ENCODE data around the gene KDELR3.

The KDELR3 gene

GRCh38 chr22:38455530-38456271, 12.2 kb upstream of the KDELR3 start:
- H3K36me3 Mint-ChIP-seq (ENCODE audit: low read depth): no peaks in the 10 kb centered on the region
- H3K4me1 Mint-ChIP-seq: peaks cover 59% of the 10 kb centered on the region
- peaks cover 60% of the 10 kb centered on the region for H3K27me3 Mint-ChIP-seq (ENCODE audit: low read depth, poor library complexity)
- no peaks in the 10 kb centered on the region for H3K9me3 Mint-ChIP-seq
- TF ChIP-seq CTCF (IDR thresholded peaks at IDR 0.05): no peak
- H3K4me3 Mint-ChIP-seq: peak overlapping the region; percentile 75
- peak; percentile 86 for DNase-seq
- no peak overlapping the region for H3K27ac Mint-ChIP-seq

GRCh38 chr22:38456272-38456835, 11.5 kb upstream of the KDELR3 start:
- TF ChIP-seq CTCF (IDR thresholded peaks at IDR 0.05): no peak
- Mint-ChIP-seq H3K27me3 (ENCODE audit: low read depth, poor library complexity) (peaks cover 56% of the 10 kb centered on the region), H3K36me3 (ENCODE audit: low read depth) (no peaks in the 10 kb centered on the region), H3K4me1 (peaks cover 66% of the 10 kb centered on the region), H3K4me3 (peak overlapping the region; percentile 75), H3K9me3 (no peaks in the 10 kb centered on the region), H3K27ac (no peak overlapping the region)
- DNase-seq: no peak

- DNase-seq: no peak
- peaks cover 73% of the 10 kb centered on the region for H3K4me1 Mint-ChIP-seq
- no peaks in the 10 kb centered on the region for H3K36me3 Mint-ChIP-seq (ENCODE audit: low read depth)
- H3K27ac Mint-ChIP-seq: peak overlapping the region; percentile 78
- TF ChIP-seq CTCF (IDR thresholded peaks at IDR 0.05): no peak
- H3K27me3 Mint-ChIP-seq (ENCODE audit: low read depth, poor library complexity): peaks cover 52% of the 10 kb centered on the region
- H3K4me3 Mint-ChIP-seq: peak overlapping the region; percentile 75
- no peaks in the 10 kb centered on the region for H3K9me3 Mint-ChIP-seq
Observed at GRCh38 chr22:38456841-38457699, 10.8 kb upstream of the KDELR3 start.

- Mint-ChIP-seq H3K9me3 (no peaks in the 10 kb centered on the region), H3K4me1 (peaks cover 77% of the 10 kb centered on the region), H3K27me3 (ENCODE audit: low read depth, poor library complexity) (peaks cover 26% of the 10 kb centered on the region), H3K36me3 (ENCODE audit: low read depth) (no peaks in the 10 kb centered on the region), H3K4me3 (peak overlapping the region; percentile 1), H3K27ac (peak overlapping the region; percentile 43)
- no peak for DNase-seq
- no peak for TF ChIP-seq CTCF (IDR thresholded peaks at IDR 0.05)
Observed at GRCh38 chr22:38460426-38460840, 7.5 kb upstream of the KDELR3 start.

- Mint-ChIP-seq H3K36me3 (ENCODE audit: low read depth) (no peaks in the 10 kb centered on the region), H3K9me3 (no peaks in the 10 kb centered on the region), H3K27me3 (ENCODE audit: low read depth, poor library complexity) (peaks cover 27% of the 10 kb centered on the region), H3K27ac (no peak overlapping the region), H3K4me3 (peak overlapping the region; percentile 54), H3K4me1 (peaks cover 77% of the 10 kb centered on the region)
- TF ChIP-seq CTCF (IDR thresholded peaks at IDR 0.05): no peak
- no peak for DNase-seq
Observed at GRCh38 chr22:38461057-38461413, 6.9 kb upstream of the KDELR3 start.

Data from nephron progenitor cell (in vitro differentiated cells).